Neural cell (in vitro differentiated cells): ENCODE results near the gene DLGAP4. TPM values are rescaled to one million over a fixed set of nuclear protein-coding genes. Genes with fewer than 3 reads are reported as not detected.

Experiments
- H2AFZ ChIP-seq: fragments of 200-600, 300-800 bp; sonication (generic), shearing (Covaris generic); 2 replicates; pipeline ENCODE4 v1.6.0; 2014; ENCODE audit warnings: low read depth, mild to moderate bottlenecking, antibody characterized with exemption, low read length, moderate library complexity
- H3F3A ChIP-seq: fragments of 200-600 bp; shearing (Covaris generic); 2 replicates; pipeline ENCODE4 v1.6.1; 2016; ENCODE audit warnings: mild to moderate bottlenecking, moderate library complexity, mixed read lengths, antibody characterized with exemption, low read length; ENCODE audit not compliant: insufficient read depth, poor library complexity, severe bottlenecking
- H3K27ac ChIP-seq: fragments of 200-600, 300-800 bp; sonication (generic), shearing (Covaris generic); 2 replicates; pipeline ENCODE4 v1.5.1; 2014; ENCODE audit warnings: mild to moderate bottlenecking, low read length, moderate library complexity
- H3K27me3 ChIP-seq: fragments of 300-800, 200-600 bp; sonication (generic), shearing (Covaris generic); 2 replicates; pipeline ENCODE4 v1.6.0; 2014; ENCODE audit warnings: mild to moderate bottlenecking, low read depth, low read length, moderate library complexity; ENCODE audit not compliant: insufficient read depth
- H3K36me3 ChIP-seq: fragments of 300-800, 200-600 bp; sonication (generic), shearing (Covaris generic); 2 replicates; pipeline ENCODE4 v1.5.1; 2014; ENCODE audit warnings: mild to moderate bottlenecking, antibody characterized with exemption, low read length, moderate library complexity; ENCODE audit not compliant: insufficient read depth
- H3K4me2 ChIP-seq: fragments of 300-800, 200-600 bp; sonication (generic), shearing (Covaris generic); 2 replicates; pipeline ENCODE4 v1.6.0; 2014; ENCODE audit warnings: mild to moderate bottlenecking, low read length
- H3K4me3 ChIP-seq: fragments of 300-800, 200-600 bp; sonication (generic), shearing (Covaris generic); 2 replicates; pipeline ENCODE4 v1.5.1; 2014; ENCODE audit warnings: mild to moderate bottlenecking, low read length, moderate library complexity
- H3K79me2 ChIP-seq: fragments of 200-600 bp; shearing (Covaris generic); replicated peaks from 2 replicates; pipeline ENCODE4 v1.6.0; 2014; ENCODE audit warnings: mild to moderate bottlenecking, low read length, moderate library complexity; ENCODE audit not compliant: insufficient read depth
- H3K9ac ChIP-seq: fragments of 300-800, 200-600 bp; sonication (generic), shearing (Covaris generic); 2 replicates; pipeline ENCODE4 v1.6.1; 2016; ENCODE audit warnings: mild to moderate bottlenecking, low read length, mixed read lengths
- H3K9me2 ChIP-seq: fragments of 200-600 bp; shearing (Covaris generic); 2 replicates; pipeline ENCODE4 v1.6.1; 2016; ENCODE audit warnings: mild to moderate bottlenecking, low read length, mixed read lengths; ENCODE audit not compliant: insufficient read depth
- H3K9me3 ChIP-seq: fragments of 200-600, 300-800 bp; sonication (generic), shearing (Covaris generic); 2 replicates; pipeline ENCODE4 v1.6.1; 2016; ENCODE audit warnings: mild to moderate bottlenecking, mixed run types, low read length, moderate library complexity, mixed read lengths
- H4K20me1 ChIP-seq: fragments of 200-600 bp; shearing (Covaris generic); 2 replicates; pipeline ENCODE4 v1.6.1; 2016; ENCODE audit warnings: mild to moderate bottlenecking, mixed run types; ENCODE audit not compliant: insufficient read depth
- CTCF ChIP-seq: fragments of 450-650 bp; IDR thresholded peaks from 2 replicates; pipeline ENCODE4 v1.5.1; 2014; ENCODE audit warnings: antibody characterized with exemption, mild to moderate bottlenecking, moderate library complexity; ENCODE audit not compliant: poor library complexity, severe bottlenecking
- EP300 ChIP-seq: fragments of 450-650 bp; conservative IDR thresholded peaks from 2 replicates; pipeline ENCODE4 v1.6.1; 2014; ENCODE audit warnings: antibody characterized with exemption, mild to moderate bottlenecking, moderate library complexity; ENCODE audit not compliant: poor library complexity, severe bottlenecking
- EZH2 ChIP-seq: fragments of 200-600, 300-800 bp; shearing (Covaris generic), sonication (generic); IDR thresholded peaks from 2 replicates; pipeline ENCODE4 v1.6.1; 2014; ENCODE audit warnings: antibody characterized with exemption, low read length, borderline replicate concordance, mild to moderate bottlenecking; ENCODE audit not compliant: insufficient read depth, poor library complexity, severe bottlenecking
- MXI1 ChIP-seq: fragments of 450-650 bp; conservative IDR thresholded peaks from 2 replicates; pipeline ENCODE4 v1.6.1; 2014; ENCODE audit warnings: antibody characterized with exemption, mild to moderate bottlenecking; ENCODE audit not compliant: poor library complexity, severe bottlenecking
- POLR2AphosphoS5 ChIP-seq: IDR thresholded peaks from 2 replicates; pipeline ENCODE4 v1.6.1; 2012
- RAD21 ChIP-seq: fragments of 450-650 bp; conservative IDR thresholded peaks from 2 replicates; pipeline ENCODE4 v1.6.1; 2014; ENCODE audit warnings: antibody characterized with exemption, mild to moderate bottlenecking, moderate library complexity
- SMC3 ChIP-seq: fragments of 450-650 bp; conservative IDR thresholded peaks from 2 replicates; pipeline ENCODE4 v1.6.1; 2014; ENCODE audit warnings: antibody characterized with exemption, mild to moderate bottlenecking, moderate library complexity; ENCODE audit not compliant: poor library complexity
- TAF1 ChIP-seq: IDR thresholded peaks from 2 replicates; pipeline ENCODE4 v1.6.1; 2012; ENCODE audit warnings: low read depth
- polyA plus RNA-seq: library from polyadenylated mRNA; depleted of rRNA; stranded (reverse); fragments of >200 nt; gene quantifications from 2 replicates; pipeline ENCODE4 v1.2.3, GENCODE V29; 2014
- TF ChIP-seq, protein P1 (sequence below): IDR thresholded peaks from 2 replicates; pipeline ENCODE4 v1.6.1; 2012; ENCODE audit warnings: borderline replicate concordance

DLGAP4 gene
- polyA plus RNA-seq, 1 donor from 2014 or later, result 31.2 TPM

DNA sequence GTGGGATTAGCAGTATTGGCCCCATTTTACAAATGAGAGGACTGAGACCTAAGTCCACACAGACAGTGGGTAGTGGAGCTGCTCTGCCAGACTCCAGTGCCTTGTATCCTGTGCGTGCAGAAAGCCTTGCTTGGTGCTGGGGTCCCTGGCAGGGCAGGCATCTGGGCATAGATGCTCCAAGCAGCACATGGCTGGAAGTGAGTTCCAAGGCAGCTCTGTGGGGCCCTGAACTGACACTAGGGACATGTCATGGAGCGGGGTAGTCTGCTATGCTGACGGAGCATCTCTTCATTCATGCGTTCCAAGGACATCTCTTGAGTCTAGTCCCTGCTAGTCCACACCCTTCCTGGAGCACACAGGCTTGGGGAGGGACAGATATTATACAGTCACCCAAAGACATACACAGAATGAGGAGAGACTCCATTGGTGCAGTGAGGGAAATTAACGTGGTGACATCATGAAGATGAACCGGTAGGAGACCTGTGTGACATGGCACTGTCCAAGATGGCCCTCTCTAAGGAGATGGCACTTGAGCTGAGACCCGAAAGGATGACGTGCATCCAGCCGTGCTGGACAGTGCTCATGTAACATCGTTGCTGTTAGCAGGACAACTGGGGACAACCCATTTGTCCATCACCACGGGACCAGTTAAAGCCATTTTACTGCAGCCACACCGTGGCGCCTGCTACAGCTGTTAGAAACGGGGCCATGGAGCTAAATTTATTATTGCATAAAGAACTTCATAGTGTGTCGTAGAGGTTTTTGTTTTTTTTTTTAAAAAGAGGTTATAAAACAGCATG lies 65.1 kb downstream of the DLGAP4 start:
- H3K79me2 ChIP-seq, result no peaks in the 10 kb centered on the region
- TF ChIP-seq POLR2AphosphoS5 (no peak), EP300 (no peak), MXI1 (no peak), TAF1 (no peak), EZH2 (no peak), CTCF (no peak)
- no peaks in the 10 kb centered on the region for H3K36me3 ChIP-seq
- H3K4me2 ChIP-seq, result no peak overlapping the region
- H3K9me2 ChIP-seq, result no peaks in the 10 kb centered on the region
- H3K4me3 ChIP-seq, result no peak overlapping the region
- no peak overlapping the region for H3K27ac ChIP-seq
- no peak overlapping the region for H2AFZ ChIP-seq
- H3K9me3 ChIP-seq, result no peaks in the 10 kb centered on the region
- no peak overlapping the region for H3K9ac ChIP-seq
- no peaks in the 10 kb centered on the region for H3K27me3 ChIP-seq
- H3F3A ChIP-seq, result no peaks in the 10 kb centered on the region
- no peaks in the 10 kb centered on the region for H4K20me1 ChIP-seq

DNA sequence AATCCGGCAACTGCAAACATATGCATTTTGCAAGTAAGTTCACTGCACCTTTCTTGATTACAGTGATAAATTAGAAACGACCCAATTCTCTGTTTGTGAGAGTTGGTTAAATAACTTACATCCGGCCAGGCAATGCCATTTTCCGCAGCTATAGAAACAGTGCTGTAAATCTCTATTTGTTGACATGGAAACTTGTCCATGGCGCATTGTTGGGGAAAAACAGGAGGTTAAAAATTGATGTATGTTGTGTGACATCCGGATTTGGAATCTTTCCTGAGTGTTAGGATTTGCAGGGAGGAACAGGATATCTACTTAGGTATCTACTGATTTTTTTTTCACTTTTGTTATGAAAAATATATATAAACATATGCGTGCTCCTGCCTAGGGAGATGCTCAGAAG lies 66.5 kb downstream of the DLGAP4 start:
- Histone ChIP-seq H4K20me1 (no peaks in the 10 kb centered on the region), H3K9me3 (no peaks in the 10 kb centered on the region), H3K9me2 (no peaks in the 10 kb centered on the region), H3K9ac (no peak overlapping the region), H3K4me2 (no peak overlapping the region), H3K79me2 (no peaks in the 10 kb centered on the region), H3K27me3 (no peaks in the 10 kb centered on the region), H3F3A (no peaks in the 10 kb centered on the region), H3K4me3 (no peak overlapping the region), H2AFZ (no peak overlapping the region), H3K27ac (no peak overlapping the region), H3K36me3 (no peaks in the 10 kb centered on the region)
- TF ChIP-seq TAF1, result no peak
- no peak for TF ChIP-seq RAD21
- no peak for TF ChIP-seq CTCF
- TF ChIP-seq POLR2AphosphoS5, result no peak
- TF ChIP-seq MXI1, result no peak
- no peak for TF ChIP-seq SMC3
- no peak for TF ChIP-seq EP300
- no peak for TF ChIP-seq EZH2
- TF ChIP-seq, protein P1, sequence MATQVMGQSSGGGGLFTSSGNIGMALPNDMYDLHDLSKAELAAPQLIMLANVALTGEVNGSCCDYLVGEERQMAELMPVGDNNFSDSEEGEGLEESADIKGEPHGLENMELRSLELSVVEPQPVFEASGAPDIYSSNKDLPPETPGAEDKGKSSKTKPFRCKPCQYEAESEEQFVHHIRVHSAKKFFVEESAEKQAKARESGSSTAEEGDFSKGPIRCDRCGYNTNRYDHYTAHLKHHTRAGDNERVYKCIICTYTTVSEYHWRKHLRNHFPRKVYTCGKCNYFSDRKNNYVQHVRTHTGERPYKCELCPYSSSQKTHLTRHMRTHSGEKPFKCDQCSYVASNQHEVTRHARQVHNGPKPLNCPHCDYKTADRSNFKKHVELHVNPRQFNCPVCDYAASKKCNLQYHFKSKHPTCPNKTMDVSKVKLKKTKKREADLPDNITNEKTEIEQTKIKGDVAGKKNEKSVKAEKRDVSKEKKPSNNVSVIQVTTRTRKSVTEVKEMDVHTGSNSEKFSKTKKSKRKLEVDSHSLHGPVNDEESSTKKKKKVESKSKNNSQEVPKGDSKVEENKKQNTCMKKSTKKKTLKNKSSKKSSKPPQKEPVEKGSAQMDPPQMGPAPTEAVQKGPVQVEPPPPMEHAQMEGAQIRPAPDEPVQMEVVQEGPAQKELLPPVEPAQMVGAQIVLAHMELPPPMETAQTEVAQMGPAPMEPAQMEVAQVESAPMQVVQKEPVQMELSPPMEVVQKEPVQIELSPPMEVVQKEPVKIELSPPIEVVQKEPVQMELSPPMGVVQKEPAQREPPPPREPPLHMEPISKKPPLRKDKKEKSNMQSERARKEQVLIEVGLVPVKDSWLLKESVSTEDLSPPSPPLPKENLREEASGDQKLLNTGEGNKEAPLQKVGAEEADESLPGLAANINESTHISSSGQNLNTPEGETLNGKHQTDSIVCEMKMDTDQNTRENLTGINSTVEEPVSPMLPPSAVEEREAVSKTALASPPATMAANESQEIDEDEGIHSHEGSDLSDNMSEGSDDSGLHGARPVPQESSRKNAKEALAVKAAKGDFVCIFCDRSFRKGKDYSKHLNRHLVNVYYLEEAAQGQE, result no peak
